GM18858 (cell line): ENCODE measurements around the gene XPNPEP3.
"Not testable (repeated sequence)": the region's sequence is repeated elsewhere in the genome, so short reads cannot be mapped to it uniquely, and the experiment has no call there.

Experiments
- ATAC-seq: cut with Tn5 transposase; IDR thresholded peaks from one replicate; pipeline ENCODE4 v1.9.1; 2021; ENCODE audit not compliant: unreplicated experiment

The XPNPEP3 gene

DNA sequence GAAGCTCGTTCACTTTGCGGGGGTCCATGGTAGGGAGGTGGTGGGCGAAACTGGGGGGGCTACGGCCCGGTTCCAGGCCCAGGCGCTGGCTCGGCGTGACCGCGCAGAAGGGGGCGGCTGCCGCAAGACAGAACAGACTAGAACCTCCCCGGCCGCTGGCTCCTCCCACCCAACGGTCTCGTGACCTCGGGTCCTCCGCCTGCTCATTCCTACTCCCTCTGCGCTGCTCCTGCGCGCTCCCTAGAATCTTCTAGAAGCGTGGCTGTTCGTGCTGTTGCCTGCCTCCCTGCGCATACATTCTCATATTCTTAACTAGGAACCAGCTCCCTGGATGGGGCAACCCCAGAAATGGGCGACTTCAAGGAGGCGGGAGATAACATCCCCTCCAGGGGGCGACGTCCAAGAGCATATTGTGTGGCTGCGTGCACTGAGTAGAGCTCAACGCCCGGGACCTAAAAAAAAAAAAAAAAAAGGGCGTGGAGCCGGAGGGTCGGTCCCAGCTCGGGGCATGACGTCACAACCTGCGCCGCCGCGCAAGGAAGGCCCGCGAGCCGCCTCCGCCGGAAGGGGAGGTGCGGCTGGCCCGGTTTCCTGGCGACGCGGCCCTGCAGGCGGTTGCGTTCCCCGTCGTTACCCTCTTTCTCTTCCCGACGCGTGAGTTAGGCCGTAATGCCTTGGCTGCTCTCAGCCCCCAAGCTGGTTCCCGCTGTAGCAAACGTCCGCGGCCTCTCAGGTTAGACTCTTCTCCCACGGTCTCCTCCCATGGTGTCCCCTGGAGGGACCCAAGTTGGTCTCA lies at the start of gene XPNPEP3, which contains the start of gene ST13:
TSS of gene XPNPEP3 (plus strand) at position 636 of the 796 bp plus-strand sequence. CDS start at position 670, 34 bp downstream.
TSS of gene ST13 (minus strand) at position 127 of the 796 bp plus-strand sequence. CDS start at position 28, 99 bp downstream.
- peak; percentile 59 for ATAC-seq

DNA sequence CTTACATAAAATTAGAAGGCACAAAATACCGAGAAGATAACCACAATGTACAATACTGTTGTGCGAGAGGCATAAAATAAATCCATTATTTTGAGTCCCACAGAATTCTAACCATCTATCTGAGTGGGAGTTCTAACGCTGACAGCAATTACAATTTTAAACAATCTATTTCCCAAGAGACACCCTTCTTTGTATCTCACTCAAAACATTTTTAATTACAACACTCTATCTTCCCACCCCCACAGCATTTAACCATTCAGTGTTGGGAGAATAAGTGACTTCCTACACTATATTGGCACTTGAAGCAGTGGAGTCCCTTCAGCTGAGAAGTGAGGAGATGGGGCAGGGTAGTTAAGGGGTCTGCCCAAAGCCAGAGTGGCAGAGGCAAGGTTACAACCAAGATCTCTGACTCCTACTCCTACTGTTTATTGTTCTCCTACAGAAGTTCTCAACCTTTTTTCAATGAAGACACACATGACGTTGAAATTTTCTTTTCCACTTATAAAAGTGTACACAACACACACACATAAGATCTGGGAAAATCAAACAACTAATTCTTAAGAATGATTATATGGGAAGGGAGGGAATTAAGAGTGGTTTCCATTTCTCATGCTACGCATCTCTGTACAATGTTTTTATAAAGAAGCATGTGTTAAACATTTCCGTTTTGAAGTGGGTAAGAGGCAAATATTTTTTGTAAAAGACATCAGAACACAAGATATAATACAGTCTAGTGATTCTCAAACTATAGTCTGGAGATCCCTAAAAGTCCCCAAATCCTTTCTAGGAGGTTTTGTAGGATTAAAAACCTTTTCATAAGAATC lies 48.7 kb upstream of the XPNPEP3 start:
- ATAC-seq: no peak

DNA sequence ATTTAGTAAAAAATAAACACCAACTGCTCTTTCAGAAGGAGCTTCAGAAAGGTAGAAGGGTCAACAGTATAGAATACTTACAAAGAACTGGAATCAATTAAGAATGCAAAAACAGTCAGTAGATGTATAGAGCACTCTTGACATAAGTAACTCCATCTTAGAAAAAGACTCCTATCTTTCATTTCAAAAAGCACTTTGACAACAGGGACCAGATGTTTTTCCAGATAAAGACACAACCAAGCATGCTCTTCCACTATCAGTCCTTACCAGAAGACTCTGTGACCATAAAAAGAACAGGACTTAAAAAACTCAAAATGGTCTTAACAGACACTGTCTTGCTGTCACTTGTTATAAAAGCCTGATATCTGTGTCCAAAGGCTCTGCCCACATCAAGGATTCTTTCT lies 43.0 kb upstream of the XPNPEP3 start:
- ATAC-seq: no peak

DNA sequence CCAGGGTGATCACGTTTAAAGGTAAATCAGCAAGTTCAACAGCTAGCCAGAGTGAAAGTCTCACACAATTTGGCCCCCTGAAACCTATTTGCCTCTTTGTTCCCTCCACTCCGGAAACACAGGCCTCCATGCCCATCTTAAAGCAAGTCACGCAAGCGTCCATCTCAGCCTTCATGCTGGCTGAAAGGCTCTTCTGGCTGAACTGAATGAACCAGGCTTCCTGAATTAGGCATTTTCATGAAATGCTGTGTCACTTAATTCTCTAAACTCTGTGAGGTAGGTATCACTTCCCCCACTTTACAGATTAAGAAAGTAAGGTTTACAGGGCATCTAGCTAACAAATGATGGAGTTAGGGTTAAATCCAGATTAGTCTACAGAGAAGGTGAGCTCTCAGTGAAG lies 39.2 kb upstream of the XPNPEP3 start:
- no peak for ATAC-seq

DNA sequence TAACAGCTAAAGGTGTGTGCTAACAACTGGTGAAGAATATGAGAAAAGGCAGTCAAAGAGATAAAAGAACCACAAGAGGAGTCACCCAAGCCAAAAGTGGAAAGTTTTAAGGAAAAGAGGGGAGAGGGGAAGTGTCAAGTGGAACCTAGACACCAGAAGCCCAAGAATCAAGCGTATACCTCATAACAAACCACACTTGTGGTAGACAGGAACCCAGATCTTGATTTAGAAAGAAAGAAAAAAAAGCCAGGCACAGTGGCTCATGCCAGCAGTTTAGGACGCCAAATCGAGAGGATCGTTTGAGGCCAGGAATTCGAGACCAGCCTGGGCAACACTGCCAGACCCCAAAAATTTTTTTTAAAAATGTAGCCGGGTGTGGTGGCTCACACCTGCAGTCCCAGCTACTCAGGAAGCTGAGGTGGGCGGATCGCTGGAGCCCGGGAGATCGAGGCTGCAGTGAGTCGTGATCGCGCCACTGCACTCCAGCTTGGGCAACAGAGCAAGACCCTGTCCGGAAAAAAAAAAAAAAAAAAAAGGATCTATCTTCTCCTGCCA lies 38.7 kb upstream of the XPNPEP3 start:
- no peak for ATAC-seq

DNA sequence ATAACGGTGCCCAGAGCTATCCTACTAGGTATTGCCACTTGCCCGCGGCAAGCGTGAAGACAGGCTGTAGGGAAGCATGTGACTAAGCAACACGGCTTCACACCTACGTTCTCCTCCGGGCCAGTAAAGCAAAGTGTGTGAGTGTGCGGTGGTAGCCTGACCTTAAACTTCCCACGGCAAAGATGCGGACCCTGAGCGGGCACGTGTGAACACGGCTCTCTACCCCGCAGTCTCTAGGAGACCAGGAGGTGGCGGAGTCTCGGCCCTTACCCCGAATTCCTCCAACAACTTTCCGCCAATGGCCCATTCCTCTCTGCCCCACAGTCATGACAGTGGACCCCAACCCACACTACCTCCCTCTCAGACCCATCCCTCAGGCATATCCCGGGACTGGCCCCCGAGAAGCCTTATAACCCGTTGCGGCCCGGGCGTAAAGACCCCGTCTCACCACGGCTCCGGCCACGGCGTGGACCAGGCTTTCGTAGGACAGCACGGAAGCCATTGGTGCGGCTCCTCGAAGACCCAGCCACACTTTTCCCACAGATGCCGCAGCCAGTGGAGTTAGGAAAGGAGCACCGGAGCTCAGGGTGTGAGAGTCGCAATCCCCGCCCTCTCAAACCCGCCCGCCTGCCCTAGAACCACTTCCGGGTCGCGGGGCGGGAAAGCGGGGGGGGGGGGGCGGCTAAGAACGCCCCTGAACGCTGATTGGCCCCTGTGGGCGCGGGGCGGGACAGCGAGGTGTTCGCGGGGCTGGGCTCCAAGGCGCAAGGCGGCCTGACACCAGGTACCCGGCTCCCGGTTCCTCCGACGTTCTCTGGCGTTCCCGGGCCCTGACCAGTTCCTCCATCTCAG lies 38.0 kb upstream of the XPNPEP3 start, which contains the start of gene SLC25A17:
TSS of gene SLC25A17 (minus strand) at position 600 of the 852 bp plus-strand sequence. CDS start at position 502, 98 bp downstream.
- peak; percentile 48 for ATAC-seq

DNA sequence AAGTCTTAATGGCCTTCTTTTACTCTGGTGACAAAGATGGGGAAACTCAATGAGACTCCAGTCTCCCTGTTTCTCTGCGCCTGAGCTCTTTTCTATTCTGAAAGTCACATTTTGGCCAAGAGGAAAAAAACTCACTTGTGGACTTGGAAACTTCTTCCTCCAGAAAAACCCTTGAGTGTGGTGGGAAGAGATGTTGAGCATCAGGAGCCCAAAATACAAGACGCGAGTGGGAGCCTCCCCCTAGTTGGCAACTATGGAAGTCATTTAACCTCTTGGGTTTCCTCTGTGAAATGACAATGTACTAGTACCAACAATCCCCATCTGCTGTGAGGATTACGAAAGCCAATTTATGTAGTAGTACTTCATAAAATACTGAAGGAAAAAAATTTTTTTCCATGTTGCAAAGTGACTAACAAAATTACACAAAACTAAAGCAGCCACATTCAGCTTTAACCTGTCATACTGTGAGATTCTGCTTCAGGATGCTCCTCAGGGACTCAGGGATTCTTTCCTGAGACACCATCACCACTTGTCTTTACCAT lies 37.3 kb upstream of the XPNPEP3 start:
- no peak for ATAC-seq

DNA sequence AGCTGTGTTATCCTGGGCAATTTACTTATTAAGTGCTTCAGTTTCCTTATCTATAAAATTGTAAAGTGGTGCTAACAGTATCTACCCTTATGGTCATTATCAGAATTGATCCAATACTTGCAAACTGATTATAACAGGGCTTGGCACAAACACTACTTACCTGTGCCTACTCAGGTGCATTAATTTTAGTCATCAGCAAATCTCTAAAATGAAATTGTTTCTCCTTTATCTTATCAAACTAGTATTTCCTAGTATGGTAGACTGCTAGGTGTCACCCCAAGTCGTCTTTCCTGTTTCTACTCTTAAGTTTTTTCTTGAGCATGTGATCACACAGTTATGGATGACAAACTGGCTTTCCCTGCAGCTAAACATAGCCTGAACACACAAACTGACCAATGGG lies 33.5 kb upstream of the XPNPEP3 start:
- no peak for ATAC-seq

DNA sequence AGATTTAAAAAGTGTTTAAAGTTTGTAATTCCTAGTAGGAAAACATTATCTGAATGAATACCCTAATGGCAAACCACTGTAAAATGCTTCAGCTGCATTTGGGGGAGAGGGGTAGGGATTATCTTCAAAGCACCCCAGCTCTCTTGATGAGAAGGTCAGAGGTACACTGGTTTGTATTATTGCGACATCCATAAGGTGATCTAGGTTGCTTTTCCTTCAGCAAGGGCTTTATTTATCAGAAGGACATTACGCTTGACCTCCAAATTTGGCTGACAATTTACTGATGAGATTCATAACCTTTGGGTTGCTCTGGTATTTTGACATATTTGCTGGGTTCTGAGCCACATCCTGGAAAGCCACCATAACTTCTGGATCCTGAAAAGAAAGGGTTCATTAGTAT lies 30.7 kb upstream of the XPNPEP3 start:
- ATAC-seq: not testable (repeated sequence)

DNA sequence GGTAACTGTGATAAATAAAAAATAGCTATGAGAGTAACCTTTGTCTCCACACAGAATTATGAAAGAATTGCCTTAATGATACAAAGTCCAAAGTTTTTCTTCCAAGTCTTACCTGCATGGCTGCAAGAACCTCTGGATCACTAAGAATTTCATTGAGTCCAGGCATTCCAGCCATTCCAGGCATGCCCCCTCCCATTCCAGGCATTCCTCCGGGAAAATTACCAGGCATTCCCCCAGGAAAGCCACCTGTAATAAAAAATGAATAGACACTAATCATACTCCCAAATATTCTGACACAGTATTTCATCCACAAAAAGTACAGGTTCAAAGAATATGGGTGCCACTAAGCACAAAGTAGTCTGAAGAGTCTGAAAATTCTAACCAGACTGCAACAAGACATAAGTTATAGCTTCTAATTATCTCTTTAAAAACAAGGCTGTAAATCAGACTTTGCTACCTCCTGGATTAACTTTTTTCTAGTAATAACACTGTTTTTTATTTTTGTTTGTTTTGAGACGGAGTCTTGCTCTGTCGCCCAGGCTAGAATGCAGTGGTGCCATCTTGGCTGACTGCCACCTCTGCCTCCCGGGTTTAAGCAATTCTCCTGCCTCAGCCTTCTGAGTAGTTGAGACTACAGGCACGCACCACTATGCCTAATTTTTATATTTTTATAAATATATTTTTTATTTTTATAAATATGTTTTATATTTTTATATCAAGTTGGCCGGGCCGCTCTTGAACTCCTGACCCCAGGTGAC lies 29.8 kb upstream of the XPNPEP3 start:
- ATAC-seq: no peak

DNA sequence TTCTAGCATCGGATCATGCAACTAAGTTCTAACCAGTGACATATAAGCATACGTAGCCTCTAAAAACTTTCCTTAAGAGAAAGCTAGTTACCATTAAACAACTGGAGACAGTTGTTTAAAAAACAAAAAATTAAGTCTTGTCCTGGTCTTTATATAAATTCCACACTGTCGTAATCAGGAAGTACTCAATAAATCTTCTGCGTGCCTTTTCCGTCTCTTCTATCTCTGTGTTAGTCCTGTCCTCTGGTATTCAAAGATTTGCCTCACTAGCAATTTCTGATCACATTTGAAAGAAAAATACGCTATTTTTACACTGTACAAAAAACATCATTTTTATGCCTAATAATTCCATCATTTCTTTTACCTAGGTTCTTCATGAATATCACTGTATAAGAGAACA lies 27.8 kb upstream of the XPNPEP3 start:
- ATAC-seq: no peak

DNA sequence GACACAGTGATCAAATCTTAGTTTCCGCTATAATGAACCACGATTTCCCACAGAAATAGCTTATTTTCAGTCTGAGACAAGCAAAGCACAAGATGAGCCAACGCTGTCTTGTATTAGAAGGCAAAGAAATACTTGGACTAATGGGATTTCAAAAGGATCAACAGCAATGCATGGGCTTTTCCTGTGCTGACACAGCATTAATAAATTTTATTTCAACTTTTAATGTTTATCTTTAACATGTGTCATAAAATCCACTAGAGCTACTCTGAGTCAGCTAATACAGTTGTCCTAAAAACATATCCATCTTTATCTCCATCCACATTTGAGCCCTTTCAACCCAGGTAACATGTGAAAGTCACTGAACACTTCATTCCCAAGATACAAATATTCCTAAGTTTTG lies 22.3 kb upstream of the XPNPEP3 start:
- ATAC-seq: no peak

DNA sequence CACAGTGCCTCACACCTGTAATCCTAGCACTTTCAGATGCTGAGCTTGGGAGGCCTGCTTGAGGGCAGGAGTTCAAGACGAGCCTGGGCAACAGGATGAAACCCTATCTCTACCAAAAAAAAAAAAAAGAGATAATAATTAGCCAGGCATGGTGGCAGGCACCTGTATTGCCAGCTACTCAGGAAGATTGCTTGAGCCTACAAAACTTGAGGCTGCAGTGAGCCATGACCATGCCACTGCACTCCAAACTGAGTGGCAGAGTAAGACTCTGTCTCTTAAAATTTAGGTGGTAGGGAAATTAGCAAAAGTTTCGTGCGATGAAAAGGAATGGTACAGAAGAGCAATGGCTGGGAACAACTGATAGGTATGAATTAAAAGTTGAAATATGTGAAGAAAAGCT lies 18.5 kb upstream of the XPNPEP3 start:
- no peak for ATAC-seq

DNA sequence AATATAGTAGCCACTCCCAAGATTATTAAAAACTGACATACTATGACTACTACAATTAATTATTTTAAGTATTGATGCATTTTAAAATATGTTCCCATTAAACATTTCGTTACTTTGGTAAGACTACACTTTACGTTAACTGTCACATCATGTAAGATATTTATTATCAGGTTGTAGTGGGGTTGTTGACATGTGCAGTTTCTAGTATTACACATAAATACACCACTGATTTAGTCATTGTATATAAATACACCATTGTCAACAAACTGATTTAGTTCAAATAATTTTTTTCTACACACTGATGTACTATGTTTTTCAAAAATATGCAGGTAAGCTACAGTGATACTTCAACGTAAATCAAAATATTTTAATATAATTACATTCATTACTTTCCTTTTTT lies 12.0 kb upstream of the XPNPEP3 start:
- no peak for ATAC-seq

DNA sequence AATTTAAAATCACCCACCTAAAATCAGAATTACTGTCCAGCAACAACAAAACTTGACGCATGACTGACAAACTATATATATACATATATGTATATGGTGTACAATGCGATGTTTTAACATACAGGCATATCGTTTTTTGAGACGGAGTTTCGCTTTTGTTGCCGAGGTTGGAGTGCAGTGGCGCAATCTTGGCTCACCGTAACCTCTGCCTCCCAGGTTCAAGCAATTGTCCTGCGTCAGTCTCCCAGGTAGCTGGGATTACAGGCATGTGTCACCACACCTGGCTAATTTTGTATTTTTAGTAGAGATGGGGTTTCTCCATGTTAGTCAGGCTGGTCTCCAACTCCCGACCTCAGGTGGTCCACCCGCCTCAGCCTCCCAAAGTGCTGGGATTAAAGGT lies 11.1 kb upstream of the XPNPEP3 start:
- not testable (repeated sequence) for ATAC-seq

DNA sequence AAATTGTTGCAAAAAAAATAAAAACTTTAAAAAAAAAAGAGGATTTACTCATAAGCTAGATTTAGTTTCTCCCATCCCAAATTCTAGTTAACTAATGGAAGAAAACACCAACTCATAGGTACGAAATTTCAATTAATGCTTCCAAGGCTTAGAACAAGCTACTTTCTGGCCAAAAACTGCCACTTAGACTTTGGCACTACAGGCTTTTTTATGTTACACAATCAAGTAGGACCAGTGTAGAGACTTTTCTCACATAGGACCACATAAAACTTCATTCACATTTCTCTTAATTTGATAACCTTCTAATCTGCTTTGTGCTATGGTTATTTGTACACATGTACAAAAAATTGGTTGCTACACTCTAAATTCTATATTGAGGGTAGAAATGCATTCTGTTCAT lies 3.6 kb upstream of the XPNPEP3 start:
- ATAC-seq: no peak

DNA sequence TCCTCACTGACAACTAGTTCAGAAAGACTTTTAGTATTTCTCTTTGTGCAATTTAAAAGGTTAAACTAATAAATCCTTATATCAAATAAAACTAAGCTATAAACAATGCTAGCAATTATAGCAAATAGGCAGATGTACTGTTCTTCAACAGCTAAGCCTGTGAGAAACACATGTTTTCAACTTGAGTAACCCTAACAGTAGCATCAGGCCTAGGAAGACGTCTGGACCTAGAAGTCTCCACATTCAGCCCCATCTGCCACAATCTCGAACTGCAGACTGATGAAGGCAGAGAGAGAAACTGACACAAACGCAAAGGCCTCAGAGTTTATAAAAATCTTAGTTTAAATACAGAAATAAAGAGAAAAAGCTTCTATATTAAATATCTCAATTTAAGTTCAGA lies 3.0 kb upstream of the XPNPEP3 start:
- no peak for ATAC-seq

DNA sequence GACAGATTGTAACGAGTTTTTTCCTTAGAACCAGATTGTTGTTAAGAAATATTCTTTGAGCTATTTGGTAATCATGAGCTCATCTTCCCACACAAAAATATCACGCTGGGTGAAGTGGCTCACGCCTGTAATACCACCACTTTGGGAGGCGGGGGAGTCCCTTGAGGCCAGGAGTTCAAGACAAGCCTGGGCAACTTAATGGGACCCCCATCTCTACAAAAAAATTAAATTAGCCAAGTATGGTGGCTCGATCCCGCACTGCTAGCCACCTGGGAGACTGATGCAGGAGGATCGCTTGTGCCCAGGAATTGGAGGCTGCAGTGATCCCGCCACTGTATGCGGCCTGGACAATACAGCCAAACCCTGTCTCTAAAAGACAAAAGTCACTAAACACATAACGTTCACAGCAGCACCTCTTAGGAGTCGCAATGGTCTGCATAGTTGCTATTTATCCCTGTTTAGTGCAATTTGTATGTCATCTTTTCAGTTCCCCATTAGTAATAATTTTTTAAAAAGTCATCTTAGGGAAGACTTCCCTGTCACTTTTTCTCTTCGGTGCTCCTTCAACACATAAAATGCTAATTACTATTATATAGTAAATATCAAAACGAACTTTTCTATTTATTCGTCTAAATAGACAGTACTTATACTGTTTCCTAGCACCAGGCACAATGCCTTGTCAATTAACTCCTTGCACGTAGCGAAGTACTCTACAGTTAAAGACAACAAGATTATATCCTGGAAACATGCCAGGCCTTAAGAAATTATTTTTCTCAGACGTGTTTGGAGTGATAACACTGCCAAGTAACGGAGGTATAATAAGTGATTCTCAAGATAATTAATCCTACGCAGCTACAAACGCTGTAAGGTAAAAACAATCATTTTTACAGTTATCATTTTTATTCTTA lies 1.6 kb upstream of the XPNPEP3 start:
- ATAC-seq: no peak
